Measurements from ENCODE around the gene ELP2. TPM values are rescaled to one million over a fixed set of nuclear protein-coding genes. Genes with fewer than 3 reads are reported as not detected.

The ELP2 gene
- total and polyA plus RNA-seq, 3 experiments from 2014 or later = 64.1 to 89.6 (median 85.8) TPM

GRCh38 chr18:36195427-36196122, 65.9 kb downstream of the ELP2 start:
- Mint-ChIP-seq H3K9me3 (no peaks in the 10 kb centered on the region), H3K36me3 (no peaks in the 10 kb centered on the region), H3K27ac (peak overlapping the region in 1 of 8 donors; percentile 61), H3K4me1 (no peaks in the 10 kb centered on the region), H3K27me3 (peaks cover 2 to 14% of the 10 kb centered on the region in 2 donors), H3K4me3 (no peak overlapping the region)
- H3K27ac ChIP-seq (ENCODE audit: low read depth, low read length) = no peak overlapping the region
- no peaks in the 10 kb centered on the region for H3K27me3 ChIP-seq (ENCODE audit: insufficient read depth, low read length, poor library complexity, severe bottlenecking)
- no peak overlapping the region for H3K4me3 ChIP-seq (ENCODE audit: low read length)
- H3K4me1 ChIP-seq (ENCODE audit: insufficient read depth, low read length) = no peaks in the 10 kb centered on the region
- H3K9me3 ChIP-seq (ENCODE audit: low read length) = no peaks in the 10 kb centered on the region
- DNase-seq = no peak
- CTCF ChIA-PET = no interaction called here
- no peaks in the 10 kb centered on the region for H3K36me3 ChIP-seq (ENCODE audit: insufficient read depth, low read length)
- POLR2A ChIA-PET = no interaction called here

- H3K27ac Mint-ChIP-seq = no peak overlapping the region
- no peaks in the 10 kb centered on the region for H3K4me1 ChIP-seq (ENCODE audit: insufficient read depth, low read length)
- no peaks in the 10 kb centered on the region for H3K9me3 ChIP-seq (ENCODE audit: low read length)
- no peaks in the 10 kb centered on the region for H3K36me3 ChIP-seq (ENCODE audit: insufficient read depth, low read length)
- no peak overlapping the region for H3K4me3 ChIP-seq (ENCODE audit: low read length)
- no peaks in the 10 kb centered on the region for H3K9me3 Mint-ChIP-seq
- H3K27ac ChIP-seq (ENCODE audit: low read depth, low read length) = no peak overlapping the region
- no peaks in the 10 kb centered on the region for H3K4me1 Mint-ChIP-seq
- ChIA-PET POLR2A (no interaction called here), CTCF (no interaction called here)
- no peak for DNase-seq
- H3K27me3 ChIP-seq (ENCODE audit: insufficient read depth, low read length, poor library complexity, severe bottlenecking) = no peaks in the 10 kb centered on the region
- H3K27me3 Mint-ChIP-seq = peaks cover 2 to 9% of the 10 kb centered on the region in 2 donors
- no peak overlapping the region for H3K4me3 Mint-ChIP-seq
- no peaks in the 10 kb centered on the region for H3K36me3 Mint-ChIP-seq
Observed at GRCh38 chr18:36196238-36196995, 66.7 kb downstream of the ELP2 start.

GRCh38 chr18:36197511-36198166, 67.9 kb downstream of the ELP2 start:
- H3K27ac Mint-ChIP-seq = no peak overlapping the region
- Histone ChIP-seq H3K27me3 (ENCODE audit: insufficient read depth, low read length, poor library complexity, severe bottlenecking) (no peaks in the 10 kb centered on the region), H3K27ac (ENCODE audit: low read depth, low read length) (no peak overlapping the region), H3K9me3 (ENCODE audit: low read length) (no peaks in the 10 kb centered on the region), H3K4me1 (ENCODE audit: insufficient read depth, low read length) (no peaks in the 10 kb centered on the region), H3K4me3 (ENCODE audit: low read length) (no peak overlapping the region), H3K36me3 (ENCODE audit: insufficient read depth, low read length) (no peaks in the 10 kb centered on the region)
- H3K9me3 Mint-ChIP-seq = no peaks in the 10 kb centered on the region
- POLR2A ChIA-PET = no interaction called here
- DNase-seq = no peak
- no peaks in the 10 kb centered on the region for H3K4me1 Mint-ChIP-seq
- H3K36me3 Mint-ChIP-seq = no peaks in the 10 kb centered on the region
- CTCF ChIA-PET = no interaction called here
- no peak overlapping the region for H3K4me3 Mint-ChIP-seq
- H3K27me3 Mint-ChIP-seq = peaks cover 2 to 3% of the 10 kb centered on the region in 2 donors

- Mint-ChIP-seq H3K4me3 (no peak overlapping the region), H3K27me3 (peaks cover 2 to 3% of the 10 kb centered on the region in 2 donors), H3K4me1 (no peaks in the 10 kb centered on the region), H3K36me3 (no peaks in the 10 kb centered on the region), H3K27ac (no peak overlapping the region), H3K9me3 (no peaks in the 10 kb centered on the region)
- no peaks in the 10 kb centered on the region for H3K4me1 ChIP-seq (ENCODE audit: insufficient read depth, low read length)
- ChIA-PET CTCF (no interaction called here), POLR2A (no interaction called here)
- H3K4me3 ChIP-seq (ENCODE audit: low read length) = no peak overlapping the region
- H3K36me3 ChIP-seq (ENCODE audit: insufficient read depth, low read length) = no peaks in the 10 kb centered on the region
- DNase-seq = no peak
- H3K9me3 ChIP-seq (ENCODE audit: low read length) = no peaks in the 10 kb centered on the region
- H3K27me3 ChIP-seq (ENCODE audit: insufficient read depth, low read length, poor library complexity, severe bottlenecking) = no peaks in the 10 kb centered on the region
- no peak overlapping the region for H3K27ac ChIP-seq (ENCODE audit: low read depth, low read length)
Observed at GRCh38 chr18:36199691-36200295, 70.1 kb downstream of the ELP2 start.

GRCh38 chr18:36200354-36200771, 70.7 kb downstream of the ELP2 start:
- Histone ChIP-seq H3K27me3 (ENCODE audit: insufficient read depth, low read length, poor library complexity, severe bottlenecking) (no peaks in the 10 kb centered on the region), H3K4me3 (ENCODE audit: low read length) (no peak overlapping the region), H3K4me1 (ENCODE audit: insufficient read depth, low read length) (no peaks in the 10 kb centered on the region), H3K36me3 (ENCODE audit: insufficient read depth, low read length) (no peaks in the 10 kb centered on the region), H3K27ac (ENCODE audit: low read depth, low read length) (no peak overlapping the region), H3K9me3 (ENCODE audit: low read length) (no peaks in the 10 kb centered on the region)
- Mint-ChIP-seq H3K4me1 (no peaks in the 10 kb centered on the region), H3K9me3 (no peaks in the 10 kb centered on the region), H3K27ac (peak overlapping the region in 1 of 8 donors; percentile 43), H3K27me3 (peaks cover 2 to 3% of the 10 kb centered on the region in 2 donors), H3K4me3 (no peak overlapping the region), H3K36me3 (no peaks in the 10 kb centered on the region)
- ChIA-PET POLR2A (no interaction called here), CTCF (no interaction called here)
- DNase-seq = no peak

- no peaks in the 10 kb centered on the region for H3K36me3 Mint-ChIP-seq
- Histone ChIP-seq H3K27ac (ENCODE audit: low read depth, low read length) (no peak overlapping the region), H3K4me1 (ENCODE audit: insufficient read depth, low read length) (no peaks in the 10 kb centered on the region), H3K27me3 (ENCODE audit: insufficient read depth, low read length, poor library complexity, severe bottlenecking) (no peaks in the 10 kb centered on the region), H3K9me3 (ENCODE audit: low read length) (no peaks in the 10 kb centered on the region), H3K36me3 (ENCODE audit: insufficient read depth, low read length) (no peaks in the 10 kb centered on the region), H3K4me3 (ENCODE audit: low read length) (no peak overlapping the region)
- ChIA-PET CTCF (no interaction called here), POLR2A (no interaction called here)
- no peaks in the 10 kb centered on the region for H3K9me3 Mint-ChIP-seq
- no peak for DNase-seq
- H3K4me1 Mint-ChIP-seq = no peaks in the 10 kb centered on the region
- peaks cover 0 to 3% of the 10 kb centered on the region in 2 donors for H3K27me3 Mint-ChIP-seq
- no peak overlapping the region for H3K4me3 Mint-ChIP-seq
- H3K27ac Mint-ChIP-seq = no peak overlapping the region
Observed at GRCh38 chr18:36201765-36202164, 72.1 kb downstream of the ELP2 start.

GRCh38 chr18:36203360-36203895, 73.7 kb downstream of the ELP2 start:
- no peak for DNase-seq
- Histone ChIP-seq H3K27me3 (ENCODE audit: insufficient read depth, low read length, poor library complexity, severe bottlenecking) (no peaks in the 10 kb centered on the region), H3K9me3 (ENCODE audit: low read length) (no peaks in the 10 kb centered on the region), H3K4me1 (ENCODE audit: insufficient read depth, low read length) (no peaks in the 10 kb centered on the region), H3K27ac (ENCODE audit: low read depth, low read length) (no peak overlapping the region), H3K4me3 (ENCODE audit: low read length) (no peak overlapping the region), H3K36me3 (ENCODE audit: insufficient read depth, low read length) (no peaks in the 10 kb centered on the region)
- H3K36me3 Mint-ChIP-seq = no peaks in the 10 kb centered on the region
- no peak overlapping the region for H3K27ac Mint-ChIP-seq
- peaks cover 0 to 3% of the 10 kb centered on the region in 2 donors for H3K27me3 Mint-ChIP-seq
- H3K9me3 Mint-ChIP-seq = no peaks in the 10 kb centered on the region
- no peaks in the 10 kb centered on the region for H3K4me1 Mint-ChIP-seq
- ChIA-PET CTCF (no interaction called here), POLR2A (no interaction called here)
- no peak overlapping the region for H3K4me3 Mint-ChIP-seq

- no peaks in the 10 kb centered on the region for H3K4me1 ChIP-seq (ENCODE audit: insufficient read depth, low read length)
- no peaks in the 10 kb centered on the region for H3K4me1 Mint-ChIP-seq
- DNase-seq = no peak
- H3K9me3 Mint-ChIP-seq = no peaks in the 10 kb centered on the region
- H3K27me3 ChIP-seq (ENCODE audit: insufficient read depth, low read length, poor library complexity, severe bottlenecking) = no peaks in the 10 kb centered on the region
- H3K4me3 Mint-ChIP-seq = no peak overlapping the region
- ChIA-PET POLR2A (no interaction called here), CTCF (no interaction called here)
- no peak overlapping the region for H3K27ac Mint-ChIP-seq
- H3K9me3 ChIP-seq (ENCODE audit: low read length) = no peaks in the 10 kb centered on the region
- no peak overlapping the region for H3K4me3 ChIP-seq (ENCODE audit: low read length)
- H3K36me3 Mint-ChIP-seq = no peaks in the 10 kb centered on the region
- peaks cover 0 to 8% of the 10 kb centered on the region in 2 donors for H3K27me3 Mint-ChIP-seq
- H3K36me3 ChIP-seq (ENCODE audit: insufficient read depth, low read length) = no peaks in the 10 kb centered on the region
- no peak overlapping the region for H3K27ac ChIP-seq (ENCODE audit: low read depth, low read length)
Observed at GRCh38 chr18:36205166-36205565, 75.5 kb downstream of the ELP2 start.

All from CD8-positive, alpha-beta memory T cell (primary cell).